GM23248 (cell line): Measurements from ENCODE around the gene DDX23.

Experiments used
- EZH2 ChIP-seq: fragments of 200-600 bp; sonication (generic); IDR thresholded peaks from 2 replicates; pipeline ENCODE4 v1.6.1; 2018; ENCODE audit warnings: antibody characterized with exemption, mild to moderate bottlenecking; ENCODE audit not compliant: insufficient read depth, poor library complexity, severe bottlenecking
- EZH2phosphoT487 ChIP-seq: fragments of 200-600 bp; sonication (generic); IDR thresholded peaks from 2 replicates; pipeline ENCODE4 v1.6.1; 2018; ENCODE audit warnings: antibody characterized with exemption, moderate library complexity, mild to moderate bottlenecking, low read depth; ENCODE audit not compliant: insufficient read depth

DNA sequence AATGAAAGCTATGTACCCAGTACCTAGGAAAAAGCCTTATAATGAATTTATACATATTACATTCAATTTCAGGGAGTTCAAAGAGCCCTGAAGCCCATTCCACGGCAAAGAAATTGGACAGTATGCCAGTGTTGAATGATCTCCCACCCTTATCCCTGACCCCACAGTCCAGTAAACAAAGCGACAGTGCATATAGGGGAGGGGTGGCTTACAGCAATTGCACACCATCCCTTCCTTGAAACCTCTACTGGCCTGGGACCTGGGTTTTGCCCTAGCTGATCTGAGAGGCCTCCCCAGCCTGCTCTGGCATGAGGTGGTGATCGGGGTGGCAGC is 31.0 kb upstream of the DDX23 start:
- TF ChIP-seq EZH2phosphoT487, result no peak
- TF ChIP-seq EZH2, result no peak
